Measurements from ENCODE around the gene EQTN.

GRCh38 chr9:27303219-27303618 is 6.3 kb upstream of the EQTN start:
- TF ChIP-seq, protein P1, sequence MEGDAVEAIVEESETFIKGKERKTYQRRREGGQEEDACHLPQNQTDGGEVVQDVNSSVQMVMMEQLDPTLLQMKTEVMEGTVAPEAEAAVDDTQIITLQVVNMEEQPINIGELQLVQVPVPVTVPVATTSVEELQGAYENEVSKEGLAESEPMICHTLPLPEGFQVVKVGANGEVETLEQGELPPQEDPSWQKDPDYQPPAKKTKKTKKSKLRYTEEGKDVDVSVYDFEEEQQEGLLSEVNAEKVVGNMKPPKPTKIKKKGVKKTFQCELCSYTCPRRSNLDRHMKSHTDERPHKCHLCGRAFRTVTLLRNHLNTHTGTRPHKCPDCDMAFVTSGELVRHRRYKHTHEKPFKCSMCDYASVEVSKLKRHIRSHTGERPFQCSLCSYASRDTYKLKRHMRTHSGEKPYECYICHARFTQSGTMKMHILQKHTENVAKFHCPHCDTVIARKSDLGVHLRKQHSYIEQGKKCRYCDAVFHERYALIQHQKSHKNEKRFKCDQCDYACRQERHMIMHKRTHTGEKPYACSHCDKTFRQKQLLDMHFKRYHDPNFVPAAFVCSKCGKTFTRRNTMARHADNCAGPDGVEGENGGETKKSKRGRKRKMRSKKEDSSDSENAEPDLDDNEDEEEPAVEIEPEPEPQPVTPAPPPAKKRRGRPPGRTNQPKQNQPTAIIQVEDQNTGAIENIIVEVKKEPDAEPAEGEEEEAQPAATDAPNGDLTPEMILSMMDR (conservative IDR thresholded peaks at IDR 0.05; ENCODE audit: low read depth, low read length): no peak
- TF ChIP-seq CHD1 (IDR thresholded peaks at IDR 0.05; ENCODE audit: low read depth, low read length) (no peak), POLR2A (IDR thresholded peaks at IDR 0.05; ENCODE audit: low read depth, low read length) (no peak), NFE2L2 (IDR thresholded peaks at IDR 0.05; ENCODE audit: low read depth, low read length) (no peak), CEBPB (IDR thresholded peaks at IDR 0.05; ENCODE audit: low read depth, low read length) (no peak), RCOR1 (IDR thresholded peaks at IDR 0.05; ENCODE audit: insufficient replicate concordance, low read length) (no peak)
- TF ChIP-seq, protein P2, sequence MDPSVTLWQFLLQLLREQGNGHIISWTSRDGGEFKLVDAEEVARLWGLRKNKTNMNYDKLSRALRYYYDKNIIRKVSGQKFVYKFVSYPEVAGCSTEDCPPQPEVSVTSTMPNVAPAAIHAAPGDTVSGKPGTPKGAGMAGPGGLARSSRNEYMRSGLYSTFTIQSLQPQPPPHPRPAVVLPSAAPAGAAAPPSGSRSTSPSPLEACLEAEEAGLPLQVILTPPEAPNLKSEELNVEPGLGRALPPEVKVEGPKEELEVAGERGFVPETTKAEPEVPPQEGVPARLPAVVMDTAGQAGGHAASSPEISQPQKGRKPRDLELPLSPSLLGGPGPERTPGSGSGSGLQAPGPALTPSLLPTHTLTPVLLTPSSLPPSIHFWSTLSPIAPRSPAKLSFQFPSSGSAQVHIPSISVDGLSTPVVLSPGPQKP (IDR thresholded peaks at IDR 0.05; ENCODE audit: borderline replicate concordance, low read depth, low read length): no peak

Measured in IMR-90 (cell line).